Natural killer cell (primary cell): ENCODE measurements around the gene MYOF. TPM values are rescaled to one million over a fixed set of nuclear protein-coding genes. Genes with fewer than 3 reads are reported as not detected.

Experiments
- ATAC-seq, 3 donors: fragments of 150-1000 bp in 2 of 3; fragments of 200-7000 bp in 1 of 3; cut with Tn5 transposase; 1 replicate in 1 of 3; 2 replicates in 2 of 3; pipeline ENCODE4 v1.10.0; 2021; ENCODE audit warnings: mild to moderate bottlenecking in 2 of 3, moderate library complexity in 2 of 3
- DNase-seq, 2 donors: peaks; one replicate each; pipeline versions ENCODE4 v3.0.0 to v3.0.0-alpha.2; 2013 to 2021; ENCODE audit warnings: mixed read lengths in 1 of 2
- H3K27ac ChIP-seq: one replicate; pipeline ENCODE4 v1.5.1; 2013; ENCODE audit warnings: mild to moderate bottlenecking, low read length
- H3K27me3 ChIP-seq: one replicate; pipeline ENCODE4 v1.6.1; 2013; ENCODE audit warnings: low read length; ENCODE audit not compliant: control insufficient read depth, insufficient read depth
- H3K36me3 ChIP-seq: one replicate; pipeline ENCODE4 v1.6.1; 2013; ENCODE audit warnings: low read length; ENCODE audit not compliant: control insufficient read depth, insufficient read depth
- H3K4me1 ChIP-seq: one replicate; pipeline ENCODE4 v1.6.1; 2013; ENCODE audit warnings: low read length; ENCODE audit not compliant: control insufficient read depth, insufficient read depth
- H3K4me3 ChIP-seq: one replicate; pipeline ENCODE4 v1.5.1; 2013; ENCODE audit warnings: low read length
- H3K9me3 ChIP-seq: one replicate; pipeline ENCODE4 v1.6.1; 2013; ENCODE audit warnings: low read length; ENCODE audit not compliant: control insufficient read depth, insufficient read depth
- H3K27ac Mint-ChIP-seq, 2 donors: one replicate each; pipeline ENCODE4 v1.8.0; 2022; ENCODE audit warnings: mild to moderate bottlenecking in 2 of 2, mixed read lengths in 2 of 2, moderate library complexity in 1 of 2
- H3K27me3 Mint-ChIP-seq, 2 donors: one replicate each; pipeline ENCODE4 v1.8.0; 2022; ENCODE audit warnings: low read depth in 2 of 2, mixed read lengths in 2 of 2
- H3K36me3 Mint-ChIP-seq: one replicate; pipeline ENCODE4 v1.8.0; 2022; ENCODE audit warnings: mixed read lengths
- H3K4me1 Mint-ChIP-seq, 2 donors: one replicate each; pipeline ENCODE4 v1.8.0; 2022; ENCODE audit warnings: mixed read lengths in 2 of 2
- H3K4me3 Mint-ChIP-seq: one replicate; pipeline ENCODE4 v1.8.0; 2022; ENCODE audit warnings: mild to moderate bottlenecking, moderate library complexity, mixed read lengths
- H3K9me3 Mint-ChIP-seq, 2 donors: one replicate each; pipeline ENCODE4 v1.8.0; 2022; ENCODE audit warnings: mixed read lengths in 2 of 2
- CTCF ChIP-seq: fragments of 200-600 bp; IDR thresholded peaks from one replicate; pipeline ENCODE4 v1.8.0; 2022; ENCODE audit warnings: antibody characterized with exemption
- WGBS: methylation state at CpG from one replicate; pipeline ENCODE4 v1.1.7; 2013; ENCODE audit warnings: missing lambda C conversion rate; ENCODE audit not compliant: insufficient coverage; 5-methylcytosine and 5-hydroxymethylcytosine counted together
- intact Hi-C: fragments of 100-400 bp; cut with micrococcal nuclease; formaldehyde crosslinking; loops from one replicate; pipeline ENCODE4 v1.14.2; 2022
- total RNA-seq, 4 donors: library from RNA; stranded (reverse); fragments of 120-200 nt in 1 of 4; gene quantifications; one replicate each; pipeline versions ENCODE4 v1.2.3 to v1.2.4, GENCODE V29; 2013 to 2022

The MYOF gene
- total RNA-seq, 3 donors from 2014 or later (not counting 1 experiment from before 2014, with no cell fraction given), result 2.0 to 9.7 (median 2.9) TPM

- 40% methylated on average over 3 of the region's 3 CpGs for WGBS
These were observed 34.2 kb downstream of the MYOF start for GRCh38 chr10:93447970-93448369.

GRCh38 chr10:93447019-93447418, 35.1 kb downstream of the MYOF start:
- no peaks in the 10 kb centered on the region for H3K9me3 ChIP-seq
- Mint-ChIP-seq H3K27me3 (peaks cover 0 to 4% of the 10 kb centered on the region in 2 donors), H3K9me3 (no peaks in the 10 kb centered on the region), H3K4me3 (no peak overlapping the region), H3K4me1 (no peaks in the 10 kb centered on the region), H3K27ac (no peak overlapping the region), H3K36me3 (no peaks in the 10 kb centered on the region)
- no peak for DNase-seq
- H3K27ac ChIP-seq, result no peak overlapping the region
- intact Hi-C loops, result no loop called here
- no peak for TF ChIP-seq CTCF
- H3K4me3 ChIP-seq, result no peak overlapping the region
- 81% methylated on average over 6 of the region's 6 CpGs for WGBS
- no peaks in the 10 kb centered on the region for H3K4me1 ChIP-seq
- H3K27me3 ChIP-seq, result no peaks in the 10 kb centered on the region
- H3K36me3 ChIP-seq, result no peaks in the 10 kb centered on the region
- ATAC-seq, result no peak

More at GRCh38 chr10:93447970-93448369, 34.2 kb downstream of the MYOF start:
- DNase-seq (no peak), ATAC-seq (no peak)
- Mint-ChIP-seq H3K4me1 (no peaks in the 10 kb centered on the region), H3K27me3 (peaks cover 0 to 4% of the 10 kb centered on the region in 2 donors), H3K27ac (no peak overlapping the region), H3K9me3 (no peaks in the 10 kb centered on the region), H3K4me3 (no peak overlapping the region), H3K36me3 (no peaks in the 10 kb centered on the region)
- TF ChIP-seq CTCF, result no peak
- H3K27me3 ChIP-seq, result no peaks in the 10 kb centered on the region
- no peaks in the 10 kb centered on the region for H3K36me3 ChIP-seq
- intact Hi-C loops, result no loop called here
- H3K9me3 ChIP-seq, result no peaks in the 10 kb centered on the region
- H3K27ac ChIP-seq, result no peak overlapping the region
- H3K4me3 ChIP-seq, result no peak overlapping the region
- no peaks in the 10 kb centered on the region for H3K4me1 ChIP-seq

GRCh38 chr10:93445978-93446720, 36.0 kb downstream of the MYOF start:
- no peaks in the 10 kb centered on the region for H3K4me1 ChIP-seq
- H3K36me3 Mint-ChIP-seq, result no peaks in the 10 kb centered on the region
- 93% methylated on average over 7 of the region's 7 CpGs for WGBS
- H3K27ac ChIP-seq, result no peak overlapping the region
- H3K27me3 Mint-ChIP-seq, result peaks cover 0 to 6% of the 10 kb centered on the region in 2 donors
- ATAC-seq, result no peak
- no peaks in the 10 kb centered on the region for H3K36me3 ChIP-seq
- intact Hi-C loops, result no loop called here
- H3K27ac Mint-ChIP-seq, result no peak overlapping the region
- no peaks in the 10 kb centered on the region for H3K4me1 Mint-ChIP-seq
- no peak for TF ChIP-seq CTCF
- DNase-seq, result no peak
- no peaks in the 10 kb centered on the region for H3K27me3 ChIP-seq
- H3K9me3 ChIP-seq, result no peaks in the 10 kb centered on the region
- H3K4me3 ChIP-seq, result no peak overlapping the region
- no peaks in the 10 kb centered on the region for H3K9me3 Mint-ChIP-seq
- H3K4me3 Mint-ChIP-seq, result no peak overlapping the region
